ENCODE results near the gene TPI1. TPM values are rescaled to one million over a fixed set of nuclear protein-coding genes. Genes with fewer than 3 reads are reported as not detected.

The TPI1 gene
- total and polyA plus RNA-seq, 4 donors = 190 to 547 (median 396) TPM

DNA sequence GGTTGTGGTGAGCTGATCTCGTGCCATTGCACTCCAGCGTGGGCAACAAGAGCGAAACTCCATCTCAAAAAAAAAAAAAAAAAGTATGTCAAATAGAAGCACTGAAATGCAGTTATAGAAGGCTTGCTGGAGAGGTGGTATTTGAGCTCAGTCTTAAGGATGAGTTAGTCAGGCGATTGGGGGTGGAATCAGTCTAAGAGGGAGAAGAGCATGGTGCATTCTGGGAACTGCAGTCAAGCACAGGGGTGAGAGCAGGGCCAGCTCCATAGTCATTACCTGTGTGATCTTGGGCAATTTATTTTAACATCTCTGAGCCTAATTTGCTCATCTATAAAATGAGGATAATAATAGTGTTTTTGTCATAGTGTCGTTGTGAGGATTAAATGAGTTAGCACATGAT lies 32.5 kb upstream of the TPI1 start:
- Histone ChIP-seq H3K27ac (ENCODE audit: low read depth in 1 of 2, low read length in 2 of 2) (no peak overlapping the region), H3K9me3 (ENCODE audit: control insufficient read depth in 4 of 4, low read length in 3 of 4) (no peaks in the 10 kb centered on the region), H3K27me3 (ENCODE audit: control insufficient read depth in 4 of 4, insufficient read depth in 4 of 4, low read length in 3 of 4) (no peaks in the 10 kb centered on the region), H3K9ac (ENCODE audit: low read depth in 1 of 2, low read length in 2 of 2) (no peak overlapping the region), H3K4me3 (ENCODE audit: low read depth in 1 of 3, low read length in 3 of 3) (no peak overlapping the region), H3K36me3 (ENCODE audit: control insufficient read depth in 4 of 4, insufficient read depth in 3 of 4, low read depth in 1 of 4, low read length in 3 of 4) (peaks cover 0 to 2% (median 0%) of the 10 kb centered on the region in 4 donors), H3K4me1 (ENCODE audit: control insufficient read depth in 4 of 4, insufficient read depth in 4 of 4, low read length in 3 of 4) (peaks cover 0 to 3% (median under 1%) of the 10 kb centered on the region in 4 donors)
- DNase-seq (ENCODE audit: low spot score) = no peak
- 81% methylated on average over 5 of the region's 5 CpGs for WGBS
- no peak for TF ChIP-seq HNF4G (IDR thresholded peaks at IDR 0.05)
- no peak for TF ChIP-seq RAD21 (IDR thresholded peaks at IDR 0.05)
- no peak for TF ChIP-seq GABPA (IDR thresholded peaks at IDR 0.05 in 1 of 2, conservative IDR thresholded peaks at IDR 0.05 in 1 of 2)
- TF ChIP-seq JUND (IDR thresholded peaks at IDR 0.05) = no peak
- TF ChIP-seq FOXA1 (IDR thresholded peaks at IDR 0.05) = no peak
- TF ChIP-seq, protein P1, sequence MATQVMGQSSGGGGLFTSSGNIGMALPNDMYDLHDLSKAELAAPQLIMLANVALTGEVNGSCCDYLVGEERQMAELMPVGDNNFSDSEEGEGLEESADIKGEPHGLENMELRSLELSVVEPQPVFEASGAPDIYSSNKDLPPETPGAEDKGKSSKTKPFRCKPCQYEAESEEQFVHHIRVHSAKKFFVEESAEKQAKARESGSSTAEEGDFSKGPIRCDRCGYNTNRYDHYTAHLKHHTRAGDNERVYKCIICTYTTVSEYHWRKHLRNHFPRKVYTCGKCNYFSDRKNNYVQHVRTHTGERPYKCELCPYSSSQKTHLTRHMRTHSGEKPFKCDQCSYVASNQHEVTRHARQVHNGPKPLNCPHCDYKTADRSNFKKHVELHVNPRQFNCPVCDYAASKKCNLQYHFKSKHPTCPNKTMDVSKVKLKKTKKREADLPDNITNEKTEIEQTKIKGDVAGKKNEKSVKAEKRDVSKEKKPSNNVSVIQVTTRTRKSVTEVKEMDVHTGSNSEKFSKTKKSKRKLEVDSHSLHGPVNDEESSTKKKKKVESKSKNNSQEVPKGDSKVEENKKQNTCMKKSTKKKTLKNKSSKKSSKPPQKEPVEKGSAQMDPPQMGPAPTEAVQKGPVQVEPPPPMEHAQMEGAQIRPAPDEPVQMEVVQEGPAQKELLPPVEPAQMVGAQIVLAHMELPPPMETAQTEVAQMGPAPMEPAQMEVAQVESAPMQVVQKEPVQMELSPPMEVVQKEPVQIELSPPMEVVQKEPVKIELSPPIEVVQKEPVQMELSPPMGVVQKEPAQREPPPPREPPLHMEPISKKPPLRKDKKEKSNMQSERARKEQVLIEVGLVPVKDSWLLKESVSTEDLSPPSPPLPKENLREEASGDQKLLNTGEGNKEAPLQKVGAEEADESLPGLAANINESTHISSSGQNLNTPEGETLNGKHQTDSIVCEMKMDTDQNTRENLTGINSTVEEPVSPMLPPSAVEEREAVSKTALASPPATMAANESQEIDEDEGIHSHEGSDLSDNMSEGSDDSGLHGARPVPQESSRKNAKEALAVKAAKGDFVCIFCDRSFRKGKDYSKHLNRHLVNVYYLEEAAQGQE (IDR thresholded peaks at IDR 0.05) = no peak
- TF ChIP-seq EGR1 (IDR thresholded peaks at IDR 0.05; ENCODE audit: low read depth in 2 of 2) = no peak
- no peak for TF ChIP-seq HNF4A (conservative IDR thresholded peaks at IDR 0.05)
- no peak for TF ChIP-seq YY1 (IDR thresholded peaks at IDR 0.05)
- no peak for TF ChIP-seq FOXA2 (IDR thresholded peaks at IDR 0.05)

DNA sequence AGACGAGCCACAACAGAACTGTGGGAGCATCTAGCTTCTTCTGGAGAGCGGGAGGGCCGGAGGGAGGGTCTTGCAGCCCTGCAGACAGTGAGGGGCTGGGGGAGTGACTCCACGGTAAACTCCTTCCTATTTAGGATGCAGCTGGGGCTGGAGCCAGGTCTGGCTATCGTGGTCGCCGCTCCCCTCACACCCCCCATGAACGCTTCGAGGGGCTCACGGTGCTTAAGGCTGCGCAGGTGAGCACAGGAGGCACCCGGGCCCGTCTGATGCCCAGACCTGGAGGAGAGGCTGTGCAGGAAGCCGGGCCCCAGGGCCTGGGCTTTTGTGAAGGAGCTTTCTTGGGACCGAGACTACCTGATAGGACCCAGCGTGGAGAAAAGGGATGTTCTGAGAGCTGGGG lies 30.5 kb upstream of the TPI1 start:
- Histone ChIP-seq H3K9me3 (ENCODE audit: control insufficient read depth in 4 of 4, low read length in 3 of 4) (no peaks in the 10 kb centered on the region), H3K4me1 (ENCODE audit: control insufficient read depth in 4 of 4, insufficient read depth in 4 of 4, low read length in 3 of 4) (peaks cover 0 to 3% (median under 1%) of the 10 kb centered on the region in 4 donors), H3K27ac (ENCODE audit: low read depth in 1 of 2, low read length in 2 of 2) (no peak overlapping the region), H3K36me3 (ENCODE audit: control insufficient read depth in 4 of 4, insufficient read depth in 3 of 4, low read depth in 1 of 4, low read length in 3 of 4) (peaks cover 0 to 2% (median 0%) of the 10 kb centered on the region in 4 donors), H3K4me3 (ENCODE audit: low read depth in 1 of 3, low read length in 3 of 3) (no peak overlapping the region), H3K9ac (ENCODE audit: low read depth in 1 of 2, low read length in 2 of 2) (no peak overlapping the region), H3K27me3 (ENCODE audit: control insufficient read depth in 4 of 4, insufficient read depth in 4 of 4, low read length in 3 of 4) (no peaks in the 10 kb centered on the region)
- 89% methylated on average over 16 of the region's 16 CpGs for WGBS
- TF ChIP-seq JUND (IDR thresholded peaks at IDR 0.05) (no peak), FOXA1 (IDR thresholded peaks at IDR 0.05) (no peak), RXRA (IDR thresholded peaks at IDR 0.05) (no peak), TAF1 (conservative IDR thresholded peaks at IDR 0.05) (no peak), GABPA (IDR thresholded peaks at IDR 0.05 in 1 of 2, conservative IDR thresholded peaks at IDR 0.05 in 1 of 2) (no peak), HNF4A (conservative IDR thresholded peaks at IDR 0.05) (no peak), YY1 (IDR thresholded peaks at IDR 0.05) (no peak), SP1 (IDR thresholded peaks at IDR 0.05) (no peak), RAD21 (IDR thresholded peaks at IDR 0.05) (no peak), NR2F2 (IDR thresholded peaks at IDR 0.05) (no peak), EGR1 (IDR thresholded peaks at IDR 0.05; ENCODE audit: low read depth in 2 of 2) (no peak), HNF4G (IDR thresholded peaks at IDR 0.05) (no peak), FOXA2 (IDR thresholded peaks at IDR 0.05) (no peak)
- TF ChIP-seq, protein P2, sequence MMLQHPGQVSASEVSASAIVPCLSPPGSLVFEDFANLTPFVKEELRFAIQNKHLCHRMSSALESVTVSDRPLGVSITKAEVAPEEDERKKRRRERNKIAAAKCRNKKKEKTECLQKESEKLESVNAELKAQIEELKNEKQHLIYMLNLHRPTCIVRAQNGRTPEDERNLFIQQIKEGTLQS (IDR thresholded peaks at IDR 0.05) = no peak
- TF ChIP-seq, protein P3, sequence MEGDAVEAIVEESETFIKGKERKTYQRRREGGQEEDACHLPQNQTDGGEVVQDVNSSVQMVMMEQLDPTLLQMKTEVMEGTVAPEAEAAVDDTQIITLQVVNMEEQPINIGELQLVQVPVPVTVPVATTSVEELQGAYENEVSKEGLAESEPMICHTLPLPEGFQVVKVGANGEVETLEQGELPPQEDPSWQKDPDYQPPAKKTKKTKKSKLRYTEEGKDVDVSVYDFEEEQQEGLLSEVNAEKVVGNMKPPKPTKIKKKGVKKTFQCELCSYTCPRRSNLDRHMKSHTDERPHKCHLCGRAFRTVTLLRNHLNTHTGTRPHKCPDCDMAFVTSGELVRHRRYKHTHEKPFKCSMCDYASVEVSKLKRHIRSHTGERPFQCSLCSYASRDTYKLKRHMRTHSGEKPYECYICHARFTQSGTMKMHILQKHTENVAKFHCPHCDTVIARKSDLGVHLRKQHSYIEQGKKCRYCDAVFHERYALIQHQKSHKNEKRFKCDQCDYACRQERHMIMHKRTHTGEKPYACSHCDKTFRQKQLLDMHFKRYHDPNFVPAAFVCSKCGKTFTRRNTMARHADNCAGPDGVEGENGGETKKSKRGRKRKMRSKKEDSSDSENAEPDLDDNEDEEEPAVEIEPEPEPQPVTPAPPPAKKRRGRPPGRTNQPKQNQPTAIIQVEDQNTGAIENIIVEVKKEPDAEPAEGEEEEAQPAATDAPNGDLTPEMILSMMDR (IDR thresholded peaks at IDR 0.05; ENCODE audit: low read depth, low read length, missing input control) = no peak
- TF ChIP-seq, protein P4, sequence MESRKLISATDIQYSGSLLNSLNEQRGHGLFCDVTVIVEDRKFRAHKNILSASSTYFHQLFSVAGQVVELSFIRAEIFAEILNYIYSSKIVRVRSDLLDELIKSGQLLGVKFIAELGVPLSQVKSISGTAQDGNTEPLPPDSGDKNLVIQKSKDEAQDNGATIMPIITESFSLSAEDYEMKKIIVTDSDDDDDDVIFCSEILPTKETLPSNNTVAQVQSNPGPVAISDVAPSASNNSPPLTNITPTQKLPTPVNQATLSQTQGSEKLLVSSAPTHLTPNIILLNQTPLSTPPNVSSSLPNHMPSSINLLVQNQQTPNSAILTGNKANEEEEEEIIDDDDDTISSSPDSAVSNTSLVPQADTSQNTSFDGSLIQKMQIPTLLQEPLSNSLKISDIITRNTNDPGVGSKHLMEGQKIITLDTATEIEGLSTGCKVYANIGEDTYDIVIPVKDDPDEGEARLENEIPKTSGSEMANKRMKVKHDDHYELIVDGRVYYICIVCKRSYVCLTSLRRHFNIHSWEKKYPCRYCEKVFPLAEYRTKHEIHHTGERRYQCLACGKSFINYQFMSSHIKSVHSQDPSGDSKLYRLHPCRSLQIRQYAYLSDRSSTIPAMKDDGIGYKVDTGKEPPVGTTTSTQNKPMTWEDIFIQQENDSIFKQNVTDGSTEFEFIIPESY (IDR thresholded peaks at IDR 0.05) = no peak
- TF ChIP-seq, protein P5, sequence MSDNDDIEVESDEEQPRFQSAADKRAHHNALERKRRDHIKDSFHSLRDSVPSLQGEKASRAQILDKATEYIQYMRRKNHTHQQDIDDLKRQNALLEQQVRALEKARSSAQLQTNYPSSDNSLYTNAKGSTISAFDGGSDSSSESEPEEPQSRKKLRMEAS (IDR thresholded peaks at IDR 0.05) = no peak
- DNase-seq (ENCODE audit: low spot score) = no peak

Measured in liver (tissue), 9 donors.